Sigmoid colon (tissue), 7 donors: Measurements from ENCODE around the gene SLC25A4. TPM values are rescaled to one million over a fixed set of nuclear protein-coding genes. Genes with fewer than 3 reads are reported as not detected.

Experiments used
- DNase-seq: peaks from one replicate; pipeline ENCODE4 v3.0.0-alpha.2; 2019
- H3K27ac ChIP-seq, 4 donors: fragments of 200-600 bp; sonication (generic); one replicate each; pipeline ENCODE4 v1.5.1; 2016 to 2019; ENCODE audit warnings: mild to moderate bottlenecking in 1 of 4
- H3K27me3 ChIP-seq, 3 donors: fragments of 200-600 bp; sonication (generic); one replicate each; pipeline ENCODE4 v1.5.1; 2019; ENCODE audit warnings: mild to moderate bottlenecking in 1 of 3
- H3K36me3 ChIP-seq, 4 donors: fragments of 200-600 bp; sonication (generic); one replicate each; pipeline ENCODE4 v1.5.1; 2016 to 2019
- H3K4me1 ChIP-seq, 4 donors: fragments of 200-600 bp; sonication (generic); one replicate each; pipeline ENCODE4 v1.5.1; 2017 to 2019
- H3K4me3 ChIP-seq, 4 donors: fragments of 200-600 bp; sonication (generic); one replicate each; pipeline ENCODE4 v1.5.1; 2017 to 2019; ENCODE audit warnings: mild to moderate bottlenecking in 2 of 4, moderate library complexity in 1 of 4
- H3K9me3 ChIP-seq, 4 donors: fragments of 200-600 bp in 3 of 4; sonication (generic) in 3 of 4; one replicate each; pipeline versions ENCODE4 v1.5.1 to v1.6.1; 2013 to 2019
- CTCF ChIP-seq, 4 experiments: fragments of 450-650 bp in 3 of 4; fragments of 200-600 bp in 1 of 4; IDR thresholded peaks; one replicate each; pipeline ENCODE4 v1.5.1; 2016 to 2019; ENCODE audit warnings: antibody characterized with exemption in 4 of 4, mild to moderate bottlenecking in 3 of 4, moderate library complexity in 2 of 4
- EP300 ChIP-seq, 4 donors: sonication (generic); formaldehyde crosslinking; IDR thresholded peaks; one replicate each; pipeline ENCODE4 v1.6.1; 2017; ENCODE audit warnings: antibody characterized with exemption in 4 of 4
- POLR2A ChIP-seq, 2 donors: fragments of 450-650 bp; IDR thresholded peaks; one replicate each; pipeline ENCODE4 v1.6.1; 2016; ENCODE audit warnings: antibody characterized with exemption in 2 of 2, mild to moderate bottlenecking in 2 of 2, moderate library complexity in 2 of 2
- POLR2AphosphoS5 ChIP-seq, 4 donors: sonication (generic); formaldehyde crosslinking; IDR thresholded peaks; one replicate each; pipeline ENCODE4 v1.6.1; 2017; ENCODE audit warnings: antibody characterized with exemption in 4 of 4
- WGBS, 2 donors: extraction: QIAGEN DNeasy Blood & Tissue Kit; methylation state at CpG; one replicate each; pipeline ENCODE4 v1.1.7; 2013; 5-methylcytosine and 5-hydroxymethylcytosine counted together
- intact Hi-C: fragments of 100-400 bp; cut with DNase I; formaldehyde crosslinking; loops from one replicate; pipeline ENCODE4 v1.15.1; 2023
- polyA plus RNA-seq, 3 donors: library from polyadenylated mRNA; stranded (reverse); fragments of 200-250 nt; gene quantifications; one replicate each; pipeline ENCODE4 v1.2.3, GENCODE V29; 2013
- total RNA-seq, 4 donors: library from RNA; depleted of rRNA; stranded (reverse); fragments of >200 nt; gene quantifications; one replicate each; pipeline ENCODE4 v1.1.0, GENCODE V29; 2016
- donor health status: healthy with polysubstance abuse.
- donor health status: Bipolar disorder and iron deficiency.
- donor health status: healthy.

Gene SLC25A4
- total and polyA plus RNA-seq, 7 donors = 22.9 to 127 (median 89.1) TPM

- H3K27ac ChIP-seq = no peak overlapping the region
These were observed 33.3 kb upstream of the SLC25A4 start for GRCh38 chr4:185109736-185110135.

GRCh38 chr4:185110375-185110823 is 32.7 kb upstream of the SLC25A4 start:
- Histone ChIP-seq H3K4me3 (no peak overlapping the region), H3K9me3 (no peaks in the 10 kb centered on the region), H3K36me3 (no peaks in the 10 kb centered on the region), H3K27me3 (no peaks in the 10 kb centered on the region), H3K4me1 (peaks cover 0 to 18% (median 7%) of the 10 kb centered on the region in 4 donors), H3K27ac (no peak overlapping the region)
- TF ChIP-seq EP300 (IDR thresholded peaks at IDR 0.05) (no peak), POLR2AphosphoS5 (IDR thresholded peaks at IDR 0.05) (no peak), CTCF (IDR thresholded peaks at IDR 0.05) (no peak), POLR2A (IDR thresholded peaks at IDR 0.05) (no peak)
- intact Hi-C loops = no loop called here
- no peak for DNase-seq
- WGBS, 2 donors = 44 to 72% methylated on average over 11 of the region's 11 CpGs

More at GRCh38 chr4:185109736-185110135, 33.3 kb upstream of the SLC25A4 start:
- intact Hi-C loops = no loop called here
- no peaks in the 10 kb centered on the region for H3K27me3 ChIP-seq
- no peak for DNase-seq
- H3K4me1 ChIP-seq = peaks cover 0 to 18% (median 7%) of the 10 kb centered on the region in 4 donors
- TF ChIP-seq POLR2A (IDR thresholded peaks at IDR 0.05) = no peak
- TF ChIP-seq EP300 (IDR thresholded peaks at IDR 0.05) = no peak
- TF ChIP-seq POLR2AphosphoS5 (IDR thresholded peaks at IDR 0.05) = no peak
- TF ChIP-seq CTCF (IDR thresholded peaks at IDR 0.05) = no peak
- H3K9me3 ChIP-seq = no peaks in the 10 kb centered on the region
- no peaks in the 10 kb centered on the region for H3K36me3 ChIP-seq
- H3K4me3 ChIP-seq = no peak overlapping the region

GRCh38 chr4:185112104-185112503 is 31.0 kb upstream of the SLC25A4 start:
- Histone ChIP-seq H3K4me1 (peaks cover 0 to 18% (median 7%) of the 10 kb centered on the region in 4 donors), H3K36me3 (no peaks in the 10 kb centered on the region), H3K4me3 (no peak overlapping the region), H3K27me3 (no peaks in the 10 kb centered on the region), H3K9me3 (no peaks in the 10 kb centered on the region), H3K27ac (peak overlapping the region in 3 of 4 donors; percentile 63 to 77 (median 71))
- DNase-seq = no peak
- WGBS, 2 donors = 80 to 87% methylated on average over 2 of the region's 2 CpGs
- TF ChIP-seq POLR2AphosphoS5 (IDR thresholded peaks at IDR 0.05) = peak in 2 of 4 donors; percentile 41 to 67
- no peak for TF ChIP-seq EP300 (IDR thresholded peaks at IDR 0.05)
- intact Hi-C loops = loop anchor here (1.0 kb wide), 1 partner anchor 15 kb away; no protein-coding TSS in a partner anchor

GRCh38 chr4:185113340-185113739 is 29.7 kb upstream of the SLC25A4 start:
- WGBS, 2 donors = 80 to 86% methylated on average over 2 of the region's 2 CpGs
- H3K36me3 ChIP-seq = no peaks in the 10 kb centered on the region
- peaks cover 0 to 18% (median 7%) of the 10 kb centered on the region in 4 donors for H3K4me1 ChIP-seq
- no peak overlapping the region for H3K4me3 ChIP-seq
- H3K27me3 ChIP-seq = no peaks in the 10 kb centered on the region
- no peaks in the 10 kb centered on the region for H3K9me3 ChIP-seq
- TF ChIP-seq CTCF (IDR thresholded peaks at IDR 0.05) (no peak), EP300 (IDR thresholded peaks at IDR 0.05) (no peak), POLR2A (IDR thresholded peaks at IDR 0.05) (no peak), POLR2AphosphoS5 (IDR thresholded peaks at IDR 0.05) (no peak)
- intact Hi-C loops = no loop called here
- no peak for DNase-seq
- H3K27ac ChIP-seq = no peak overlapping the region

- Histone ChIP-seq H3K27me3 (no peaks in the 10 kb centered on the region), H3K9me3 (no peaks in the 10 kb centered on the region), H3K36me3 (no peaks in the 10 kb centered on the region), H3K27ac (no peak overlapping the region), H3K4me1 (peaks cover 0 to 18% (median 7%) of the 10 kb centered on the region in 4 donors), H3K4me3 (no peak overlapping the region)
- intact Hi-C loops = no loop called here
- no peak for TF ChIP-seq CTCF (IDR thresholded peaks at IDR 0.05)
- no peak for TF ChIP-seq POLR2AphosphoS5 (IDR thresholded peaks at IDR 0.05)
- TF ChIP-seq POLR2A (IDR thresholded peaks at IDR 0.05) = no peak
- TF ChIP-seq EP300 (IDR thresholded peaks at IDR 0.05) = no peak
- WGBS, 2 donors = 12 to 31% methylated on average over 9 of the region's 9 CpGs
- no peak for DNase-seq
These were observed 27.2 kb upstream of the SLC25A4 start for GRCh38 chr4:185115827-185116232.
